GM21723 (cell line): Measurements from ENCODE around the gene TTC8.

Experiments used
- ATAC-seq: cut with Tn5 transposase; IDR thresholded peaks from one replicate; pipeline ENCODE4 v1.9.1; 2021; ENCODE audit warnings: mild to moderate bottlenecking, moderate library complexity; ENCODE audit not compliant: unreplicated experiment

The TTC8 gene

DNA sequence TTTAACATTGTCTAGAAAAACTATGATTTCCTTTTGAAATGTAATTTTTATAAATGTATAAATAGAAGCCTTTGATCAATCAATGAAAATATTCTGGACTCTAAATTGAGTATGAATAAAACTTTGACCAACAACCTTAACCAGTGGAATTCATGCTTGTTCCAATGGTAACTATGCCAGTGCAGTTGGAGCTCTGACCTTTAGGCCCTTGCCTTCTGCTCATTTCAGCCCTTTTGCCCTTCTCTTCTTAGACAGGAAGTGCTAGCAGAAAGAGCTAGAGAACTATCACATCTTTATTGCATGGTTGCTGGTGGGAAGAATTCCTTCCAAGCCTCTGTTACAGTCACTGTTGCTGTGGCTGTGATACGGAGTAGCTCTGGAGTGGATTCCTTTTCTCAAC, 39.7 kb downstream of the TTC8 start:
- no peak for ATAC-seq

DNA sequence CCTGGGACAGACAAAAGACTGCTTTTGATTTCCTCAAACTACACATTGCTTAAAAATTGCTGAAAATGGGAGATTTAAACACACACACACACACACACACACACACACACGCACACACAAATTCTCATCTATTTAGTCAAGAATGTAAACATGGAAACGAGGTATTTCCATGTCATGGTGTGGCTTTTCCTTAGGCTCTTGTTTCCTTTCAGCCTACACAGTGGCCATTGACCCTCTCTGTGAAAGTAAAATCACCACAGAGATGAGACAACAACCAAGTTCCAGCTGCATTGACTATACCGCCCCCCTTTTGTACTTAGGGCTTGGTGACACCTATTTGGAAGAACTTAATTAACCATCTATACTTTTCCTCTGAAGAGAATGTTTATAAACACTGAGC, 41.9 kb downstream of the TTC8 start:
- no peak for ATAC-seq

DNA sequence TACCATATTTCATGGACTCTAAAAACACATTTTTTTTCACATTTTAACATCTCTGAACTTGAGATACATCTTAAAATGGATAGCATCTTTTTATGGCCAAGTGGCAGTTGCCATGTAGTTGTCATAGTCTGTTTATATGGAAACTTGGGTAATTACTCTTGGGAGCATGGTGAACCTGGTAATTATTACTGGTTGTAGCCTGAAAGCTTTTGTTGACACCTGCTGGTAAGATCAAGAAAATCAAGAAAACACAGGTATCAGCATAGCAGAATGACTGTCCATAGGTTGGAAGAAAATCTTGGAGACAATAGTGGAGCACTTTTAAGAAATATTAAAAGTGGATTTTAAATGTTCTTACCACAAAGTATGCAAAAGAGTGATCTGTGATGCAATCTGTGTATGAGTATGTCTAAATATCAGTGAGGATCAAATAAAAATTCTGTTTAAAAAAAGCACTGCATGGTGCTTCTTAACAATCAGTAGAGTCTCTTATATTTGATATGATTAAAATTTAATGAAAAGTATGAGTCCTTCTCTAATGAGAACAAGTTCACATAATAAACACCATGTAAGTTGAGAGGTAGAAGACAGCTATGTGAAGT, 44.2 kb downstream of the TTC8 start:
- ATAC-seq: peak; percentile 75

DNA sequence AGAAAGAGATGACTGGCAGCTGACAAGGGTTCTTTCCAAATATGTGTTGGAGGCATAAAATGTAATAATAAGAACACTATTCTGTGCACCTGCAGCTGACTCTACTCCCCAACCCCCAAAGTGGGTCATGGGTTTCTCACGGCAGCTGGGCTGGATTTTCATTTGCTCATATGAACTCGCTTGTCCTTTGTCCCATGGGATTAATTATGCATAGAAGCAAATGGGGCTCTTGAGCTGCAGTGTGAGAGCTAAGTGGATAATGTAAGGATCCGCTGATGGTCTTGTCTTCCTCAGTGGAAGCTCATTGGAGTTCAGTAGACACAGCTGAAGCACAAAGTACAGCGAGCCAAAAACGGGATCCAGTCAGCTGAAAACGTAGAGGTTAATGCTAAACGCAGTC, 46.3 kb downstream of the TTC8 start:
- no peak for ATAC-seq

DNA sequence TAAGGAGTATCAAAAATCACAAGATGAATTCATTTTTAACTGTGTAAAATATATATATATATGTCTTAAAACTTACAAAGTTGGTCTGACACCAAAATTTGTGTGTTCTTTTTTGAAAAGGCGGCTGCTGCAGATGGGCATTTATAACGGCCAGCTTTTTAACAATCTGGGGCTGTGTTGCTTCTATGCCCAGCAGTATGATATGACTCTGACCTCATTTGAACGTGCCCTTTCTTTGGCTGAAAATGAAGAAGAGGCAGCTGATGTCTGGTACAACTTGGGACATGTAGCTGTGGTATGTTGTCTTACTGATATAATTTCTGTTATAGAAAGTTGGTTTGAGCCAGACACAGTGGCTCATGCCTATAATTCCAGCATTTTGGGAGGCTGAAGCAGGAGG, 47.0 kb downstream of the TTC8 start:
- ATAC-seq: no peak

DNA sequence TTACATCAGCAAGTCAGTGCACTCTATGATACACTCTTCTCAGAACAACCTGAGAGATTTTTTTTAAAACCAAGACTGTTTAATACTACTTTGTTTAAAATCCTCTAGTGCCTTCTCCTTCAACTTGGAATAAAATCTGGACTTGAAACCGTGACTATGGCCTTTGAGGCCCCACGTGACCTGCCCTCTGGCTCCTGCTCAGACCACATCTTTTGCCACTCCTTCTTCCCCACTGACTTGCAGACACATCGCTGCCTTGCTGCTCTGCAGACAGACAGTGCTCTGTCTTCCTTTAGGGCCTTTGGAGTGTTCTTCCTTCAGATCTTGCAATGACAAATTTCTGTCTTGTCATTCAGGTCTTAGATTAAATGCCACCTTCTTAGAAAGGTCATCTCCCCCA, 48.5 kb downstream of the TTC8 start:
- no peak for ATAC-seq

DNA sequence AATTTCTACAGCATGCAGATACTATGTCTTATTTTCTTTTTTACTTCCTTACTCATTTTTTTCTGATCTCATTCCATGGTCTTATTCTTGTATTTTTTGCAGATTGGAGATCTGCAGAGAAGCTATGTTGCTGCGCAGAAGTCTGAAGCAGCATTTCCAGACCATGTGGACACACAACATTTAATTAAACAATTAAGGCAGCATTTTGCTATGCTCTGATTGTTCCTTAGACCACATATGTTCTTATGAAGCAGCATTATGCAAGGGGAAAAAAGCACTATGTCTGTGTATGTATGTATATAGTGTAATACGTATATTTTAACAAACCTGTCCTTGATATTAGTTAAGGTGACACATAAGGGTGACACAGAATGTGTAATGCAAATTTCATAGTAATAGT, 52.7 kb downstream of the TTC8 start:
- ATAC-seq: no peak

DNA sequence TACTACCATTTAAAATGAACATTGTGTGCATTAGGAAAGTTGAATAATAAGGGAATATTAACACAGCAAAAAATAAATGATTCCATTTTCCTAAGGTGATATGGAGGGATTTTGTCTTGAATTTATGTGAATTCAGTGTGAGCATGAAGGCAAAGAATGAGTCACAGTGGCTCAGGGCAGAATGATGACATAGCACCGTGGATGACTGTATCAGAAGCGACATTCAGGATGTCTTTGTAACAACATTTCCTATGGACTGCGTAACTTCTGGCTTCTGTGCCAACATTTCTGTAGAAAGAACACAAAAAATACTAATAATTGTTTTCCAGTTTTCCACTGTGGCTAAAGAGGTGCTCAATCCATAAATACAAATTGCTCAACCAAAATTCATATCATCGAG, 54.6 kb downstream of the TTC8 start:
- ATAC-seq: no peak

DNA sequence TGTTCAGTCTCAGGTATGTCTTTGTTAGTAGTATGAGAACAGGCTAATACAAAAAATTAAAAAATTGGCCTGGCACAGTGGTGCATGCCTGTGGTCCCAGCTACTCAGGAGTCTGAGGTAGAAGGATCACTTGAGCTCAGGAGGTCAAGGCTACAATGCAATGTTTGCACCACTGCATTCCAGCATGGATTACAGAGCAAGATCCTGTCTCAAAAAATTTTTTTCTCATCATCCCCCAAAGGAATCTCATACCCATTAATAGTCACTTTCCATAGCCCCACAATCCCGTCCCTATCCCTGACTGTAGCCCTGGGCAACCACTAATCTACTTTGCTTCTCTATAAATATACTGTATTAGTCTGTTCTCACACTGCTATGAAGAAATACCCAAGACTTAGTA, 57.8 kb downstream of the TTC8 start:
- ATAC-seq: no peak

DNA sequence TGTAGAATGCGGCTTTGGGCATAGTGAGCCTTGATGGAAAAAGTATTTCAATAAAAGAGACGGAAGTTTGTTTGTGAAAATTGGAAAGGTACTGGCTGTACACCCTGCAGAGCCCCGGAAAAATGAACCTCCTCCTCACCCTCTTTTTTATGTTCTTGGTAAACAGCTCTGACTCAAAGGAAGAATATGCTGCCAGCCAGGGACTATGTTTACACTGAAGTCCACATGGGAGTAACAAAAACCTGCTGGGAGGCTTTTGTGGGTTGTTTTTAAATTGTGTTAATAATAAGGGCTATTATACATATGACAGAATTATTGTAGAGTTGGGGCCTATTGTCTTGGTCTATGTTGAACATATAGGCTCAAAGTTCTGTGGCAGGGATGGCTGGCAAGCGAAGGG, 70.7 kb downstream of the TTC8 start:
- no peak for ATAC-seq

DNA sequence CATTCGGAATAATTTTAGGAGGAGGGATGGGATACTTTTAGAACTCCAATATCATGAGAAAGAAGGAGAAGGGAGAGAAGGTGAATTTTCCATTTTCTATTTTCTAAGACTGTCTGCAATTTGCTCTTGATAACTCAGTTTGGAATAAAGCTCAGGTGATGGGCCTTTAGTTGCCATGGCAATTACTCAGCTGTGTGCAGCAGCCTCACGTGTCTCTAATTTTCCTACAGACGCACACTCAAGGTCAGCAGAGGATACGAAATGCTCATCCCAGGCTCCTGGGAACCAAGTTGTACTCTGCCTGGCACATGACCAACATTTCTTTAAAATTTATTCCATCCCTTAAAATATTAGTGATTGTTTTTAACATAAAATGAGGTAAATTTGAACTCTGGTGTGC, 76.7 kb downstream of the TTC8 start:
- ATAC-seq: no peak

DNA sequence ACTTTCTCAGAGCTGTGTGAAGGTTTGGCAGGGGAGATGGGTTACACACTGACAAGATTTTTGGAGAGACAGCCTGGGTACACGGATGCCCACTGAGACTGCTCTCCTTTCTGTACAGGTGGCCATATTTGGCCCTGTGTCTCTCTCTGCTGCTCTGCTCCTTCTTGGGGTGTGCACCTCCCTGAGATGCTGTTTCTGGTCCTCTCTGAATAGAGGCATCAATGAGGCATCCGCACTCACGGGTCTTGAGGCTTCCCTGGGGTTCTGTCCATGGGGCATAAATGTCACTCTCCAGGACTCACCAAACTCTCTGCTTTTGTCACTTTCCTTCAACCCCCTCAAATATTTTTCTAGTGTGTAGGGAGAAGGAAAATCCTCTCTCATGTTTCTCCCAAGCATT, 77.5 kb downstream of the TTC8 start:
- no peak for ATAC-seq

DNA sequence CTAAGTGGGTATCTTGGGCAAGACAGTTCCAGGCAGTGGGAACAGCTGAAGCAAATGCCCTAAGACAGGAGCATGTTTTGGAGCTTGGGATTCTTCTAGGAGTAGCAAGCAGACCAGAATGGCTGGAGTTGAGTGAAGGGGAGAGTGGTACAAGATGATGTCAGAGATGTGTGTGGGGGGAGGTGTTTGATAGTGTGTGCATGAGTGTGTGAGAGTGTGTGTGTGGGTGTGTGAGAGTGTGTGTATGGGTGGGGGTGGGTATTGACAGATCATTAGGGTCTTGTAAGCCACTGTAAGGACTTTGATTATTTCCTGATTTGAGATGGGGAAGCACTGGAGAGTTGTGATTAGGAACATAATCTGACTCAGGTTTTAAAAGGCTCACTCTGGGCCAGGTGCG, 78.4 kb downstream of the TTC8 start:
- no peak for ATAC-seq

DNA sequence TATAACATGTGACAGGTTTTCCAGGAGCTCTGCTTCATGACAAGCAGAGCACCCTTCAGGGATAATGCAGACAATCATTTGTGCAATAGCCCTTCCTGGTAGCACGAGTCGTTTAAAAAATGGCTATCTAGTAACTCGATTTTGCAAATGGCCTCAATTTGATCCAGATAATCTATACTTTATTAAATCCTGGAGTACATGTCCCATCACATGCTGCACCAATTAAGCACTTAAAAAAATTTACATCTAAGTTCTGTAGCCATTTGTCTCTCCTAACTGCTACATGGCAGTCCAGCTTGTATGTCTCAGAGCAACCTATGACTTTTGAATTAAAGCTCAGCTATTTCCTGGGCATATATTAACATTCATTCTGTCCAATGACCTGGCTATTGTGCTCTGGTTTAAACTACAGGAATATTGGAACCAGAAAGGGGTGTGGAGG, 79.8 kb downstream of the TTC8 start:
- ATAC-seq: no peak

DNA sequence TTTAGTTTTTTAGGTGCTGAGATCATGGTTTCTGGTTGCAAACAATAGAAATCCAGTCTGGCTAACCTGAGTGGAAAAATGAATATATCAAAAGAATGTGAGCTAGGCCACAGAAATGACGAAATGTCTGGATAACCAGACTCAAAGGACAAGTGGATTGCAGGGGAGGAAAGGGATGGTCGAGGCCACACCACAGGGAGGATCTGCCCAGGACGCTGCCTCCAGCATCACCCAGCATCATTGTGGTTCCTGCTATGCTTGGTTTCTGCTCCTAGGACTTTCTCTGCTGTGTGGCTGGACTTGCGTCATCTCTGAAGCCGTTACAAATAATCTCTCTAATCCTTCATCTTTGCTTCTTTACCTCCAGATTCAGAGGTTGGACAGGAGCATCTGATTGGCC, 80.4 kb downstream of the TTC8 start:
- no peak for ATAC-seq

DNA sequence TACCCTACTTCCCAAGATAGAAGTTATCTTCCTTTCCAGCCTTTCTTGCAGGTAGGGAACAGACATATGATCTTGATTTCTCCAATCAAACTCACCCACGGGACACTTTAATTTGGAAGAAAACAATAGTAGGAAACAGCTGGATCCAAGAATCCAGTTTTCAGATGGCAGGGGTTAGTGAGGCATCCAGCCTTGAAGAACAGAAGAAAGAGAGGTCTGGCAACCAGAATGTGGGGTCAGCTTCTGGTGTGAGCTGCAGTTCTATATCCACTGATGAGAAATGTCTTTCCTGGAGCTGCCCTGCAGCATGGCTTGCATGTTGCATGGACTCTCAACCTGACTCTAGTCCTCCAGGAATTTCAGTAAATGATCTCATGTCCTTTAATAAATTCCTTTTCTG, 83.8 kb downstream of the TTC8 start:
- ATAC-seq: no peak

DNA sequence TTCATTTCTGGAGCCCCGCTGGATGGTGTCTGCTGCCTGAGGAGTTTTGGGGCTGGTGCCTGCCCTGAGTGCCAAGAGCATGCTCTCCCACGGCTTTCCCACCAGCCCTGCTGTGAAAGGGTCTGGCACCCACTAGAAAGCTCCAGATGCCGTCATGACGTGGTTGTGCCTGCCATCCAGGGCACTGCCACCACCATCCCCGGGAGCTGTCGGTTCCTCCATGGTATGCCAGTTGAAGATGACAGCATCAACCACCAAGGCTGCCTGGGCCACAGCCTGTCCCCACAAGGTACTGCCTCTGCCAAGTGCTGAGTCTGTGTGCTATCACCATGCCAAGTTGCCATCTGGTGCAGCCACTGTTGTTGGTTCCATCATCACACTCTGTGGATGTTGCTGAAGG, 85.9 kb downstream of the TTC8 start:
- no peak for ATAC-seq

DNA sequence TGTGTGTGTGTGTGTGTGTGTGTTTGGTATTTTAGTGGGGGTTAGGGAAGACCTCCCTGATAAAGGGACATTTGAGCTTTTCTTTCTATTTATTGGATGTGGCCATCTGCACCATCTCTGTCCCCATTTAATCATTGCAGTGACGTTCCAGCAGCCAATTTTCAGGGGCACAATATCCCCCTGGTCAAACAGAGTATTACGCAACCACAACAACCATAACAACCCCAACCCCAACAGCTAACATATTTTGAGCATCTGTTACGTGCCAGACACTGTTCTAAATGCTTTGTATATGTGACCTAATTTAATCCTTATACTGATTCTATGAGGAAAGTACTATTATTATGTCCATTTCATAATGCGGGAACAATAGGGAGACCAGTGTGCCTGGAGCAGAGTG, 87.4 kb downstream of the TTC8 start:
- ATAC-seq: no peak

DNA sequence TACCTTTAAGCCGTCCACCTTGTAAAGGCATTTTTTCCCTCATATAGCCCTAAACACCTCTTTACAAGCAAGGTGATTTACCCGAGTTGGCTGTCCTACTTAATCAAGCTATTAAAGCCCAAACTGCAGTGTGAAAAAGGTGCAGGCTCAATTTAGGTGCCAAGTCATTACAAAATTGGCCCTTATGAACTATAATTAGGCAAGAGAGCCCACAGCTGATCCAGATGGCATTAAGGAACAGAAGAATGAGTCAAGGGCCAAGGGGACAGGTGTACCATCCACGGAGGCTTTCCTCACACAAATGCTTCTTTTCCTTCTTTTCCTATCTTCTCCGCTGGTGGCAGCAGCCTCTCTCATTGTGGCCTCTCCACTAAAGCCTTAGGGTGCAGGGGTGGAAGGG, 90.5 kb downstream of the TTC8 start:
- ATAC-seq: no peak

DNA sequence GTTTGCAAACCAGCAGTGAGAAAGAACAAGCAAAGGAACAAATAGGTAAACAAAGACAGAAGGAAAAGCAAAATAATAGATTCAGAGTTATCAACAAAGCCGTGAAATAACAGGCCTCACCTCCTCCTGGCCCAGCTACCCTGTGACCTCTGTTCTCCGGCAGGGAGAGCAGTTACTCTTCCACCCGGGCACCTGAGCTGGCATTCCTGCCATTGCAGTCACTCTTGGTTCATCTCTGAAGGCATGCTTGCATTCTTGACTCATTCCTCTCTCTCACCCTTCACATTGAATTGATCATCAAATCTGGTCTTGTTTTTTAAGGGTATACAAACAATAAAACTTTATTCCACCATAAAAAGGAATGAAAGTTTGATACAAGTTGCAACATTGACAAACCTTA, 95.1 kb downstream of the TTC8 start:
- ATAC-seq: no peak
